Ammon's horn (tissue), 1 donor: ENCODE data around the gene LDLRAD3.
"Not testable (repeated sequence)": the region's sequence is repeated elsewhere in the genome, so short reads cannot be mapped to it uniquely, and the experiment has no call there.

ENCODE experiments used
- DNase-seq: peaks from one replicate; pipeline ENCODE4 v3.0.0-alpha.2; 2016; ENCODE audit warnings: low spot score

Gene LDLRAD3

DNA sequence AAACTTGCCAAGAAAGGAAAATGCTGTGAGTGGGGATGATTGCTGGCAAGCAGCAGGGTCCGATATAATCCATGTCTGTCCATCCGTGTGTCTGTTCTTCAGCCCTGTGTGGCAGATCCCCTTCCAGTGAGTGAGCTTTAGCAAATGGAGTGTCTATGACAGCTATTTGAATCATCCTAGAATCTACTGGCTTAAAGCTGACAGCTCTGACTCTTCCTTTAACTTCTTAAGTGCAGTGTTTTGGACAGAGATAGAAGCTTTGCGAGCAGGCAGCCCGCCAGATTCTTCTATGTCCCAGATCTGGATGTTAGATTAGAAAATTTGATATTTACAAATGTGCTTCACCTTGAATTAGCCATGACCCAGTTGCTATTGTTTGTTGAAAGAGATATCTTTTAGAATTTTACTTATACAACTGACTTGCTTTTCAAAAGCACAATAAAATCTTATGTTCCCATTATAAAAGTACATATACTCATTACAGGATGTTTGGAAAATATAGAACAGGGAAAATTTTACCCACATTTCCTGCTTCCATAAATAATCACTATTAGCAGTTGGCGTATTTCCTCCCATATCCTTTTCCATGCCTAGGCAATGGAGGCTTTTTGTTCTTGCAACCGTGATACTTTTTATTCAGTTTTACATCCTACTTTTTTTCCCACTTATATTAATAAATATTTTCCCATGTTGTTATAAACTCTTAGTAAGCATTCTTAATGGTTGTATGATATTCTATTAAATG, 220.8 kb downstream of the LDLRAD3 start:
- no peak for DNase-seq

GRCh38 chr11:36165621-36166397, 221.9 kb downstream of the LDLRAD3 start:
- DNase-seq: no peak

DNA sequence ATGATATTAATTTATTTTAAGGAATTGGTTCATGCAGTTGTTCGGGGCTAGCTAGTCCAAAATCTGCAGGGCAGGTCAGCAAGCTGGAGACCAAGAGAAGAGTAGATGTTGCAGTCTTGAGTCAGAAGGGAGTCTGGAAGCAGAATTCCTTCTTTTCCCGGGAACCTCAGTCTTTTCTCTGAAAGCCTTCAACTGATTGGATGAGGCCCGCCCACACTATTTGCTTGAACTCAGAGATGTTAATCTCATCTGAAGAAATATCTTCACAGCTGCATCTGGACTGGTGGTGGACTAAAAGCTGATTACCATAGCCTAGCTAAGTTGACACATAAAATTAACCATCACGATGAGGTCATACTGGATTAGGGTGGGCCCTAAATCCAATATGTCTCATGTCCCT, 223.2 kb downstream of the LDLRAD3 start:
- DNase-seq: no peak

DNA sequence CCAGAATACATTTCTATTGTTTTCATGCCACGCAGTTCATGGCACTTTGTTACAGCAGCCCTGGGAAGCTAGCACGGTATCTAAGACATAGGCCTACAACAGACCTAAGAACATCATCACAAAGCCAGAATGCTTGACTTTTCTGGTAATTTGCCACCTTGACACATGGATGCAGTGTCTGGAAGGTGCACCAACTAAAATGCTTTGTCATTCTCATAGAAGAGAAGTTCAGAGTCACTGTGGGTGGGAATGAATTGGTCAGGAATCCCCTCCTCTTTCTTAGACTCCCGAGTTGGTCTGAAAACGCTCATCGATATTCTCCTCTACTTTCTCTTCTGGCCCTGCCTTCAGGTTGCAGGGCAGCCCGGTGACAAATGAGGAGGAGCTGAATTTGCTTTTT, 223.9 kb downstream of the LDLRAD3 start:
- no peak for DNase-seq

- no peak for DNase-seq
These were observed 234.0 kb downstream of the LDLRAD3 start for GRCh38 chr11:36177836-36178235.

GRCh38 chr11:36186340-36187175, 242.7 kb downstream of the LDLRAD3 start:
- DNase-seq: no peak

- no peak for DNase-seq
These were observed 243.8 kb downstream of the LDLRAD3 start for GRCh38 chr11:36187622-36188021.

DNA sequence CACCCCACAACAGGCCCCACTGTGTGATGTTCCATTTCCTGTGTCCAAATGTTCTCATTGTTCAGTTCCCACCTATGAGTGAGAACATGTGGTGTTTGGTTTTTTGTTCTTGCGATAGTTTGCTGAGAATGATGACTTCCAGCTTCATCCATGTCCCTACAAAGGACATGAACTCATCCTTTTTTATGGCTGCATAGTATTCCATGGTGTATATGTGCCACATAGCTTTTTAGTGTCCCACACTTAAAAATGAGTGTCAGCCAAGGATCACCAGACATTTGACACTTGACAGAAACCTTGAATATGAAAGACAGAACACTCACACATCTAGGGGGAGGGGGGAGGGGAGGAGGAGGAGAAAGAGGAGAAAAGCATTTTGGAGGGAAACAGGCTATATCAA, 245.9 kb downstream of the LDLRAD3 start:
- not testable (repeated sequence) for DNase-seq

- no peak for DNase-seq
These were observed 248.1 kb downstream of the LDLRAD3 start for GRCh38 chr11:36191941-36192340.

GRCh38 chr11:36192425-36193289, 248.8 kb downstream of the LDLRAD3 start:
- DNase-seq: no peak

DNA sequence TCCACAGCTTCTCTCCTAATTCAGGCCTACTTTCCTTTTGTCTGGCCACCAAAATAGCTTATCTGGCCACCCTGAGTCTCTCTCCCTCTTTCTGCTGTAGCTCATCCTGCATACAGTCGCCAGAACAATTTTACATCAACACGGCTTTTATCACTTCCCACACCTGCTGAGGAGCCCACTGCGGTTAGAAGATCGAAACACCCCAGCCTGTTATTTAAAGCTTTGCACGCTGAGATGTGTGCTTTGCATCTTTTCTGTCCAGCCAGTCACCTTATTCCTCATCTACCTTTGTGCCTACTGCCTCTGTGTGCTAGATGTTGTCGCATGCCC, 249.4 kb downstream of the LDLRAD3 start:
- no peak for DNase-seq

- no peak for DNase-seq
These were observed 249.9 kb downstream of the LDLRAD3 start for GRCh38 chr11:36193721-36194120.

GRCh38 chr11:36195496-36196354, 251.9 kb downstream of the LDLRAD3 start:
- no peak for DNase-seq

- DNase-seq: no peak
These were observed 252.6 kb downstream of the LDLRAD3 start for GRCh38 chr11:36196411-36196998.

- no peak for DNase-seq
These were observed 257.5 kb downstream of the LDLRAD3 start for GRCh38 chr11:36201411-36201810.

GRCh38 chr11:36205536-36205935, 261.7 kb downstream of the LDLRAD3 start:
- DNase-seq: no peak

DNA sequence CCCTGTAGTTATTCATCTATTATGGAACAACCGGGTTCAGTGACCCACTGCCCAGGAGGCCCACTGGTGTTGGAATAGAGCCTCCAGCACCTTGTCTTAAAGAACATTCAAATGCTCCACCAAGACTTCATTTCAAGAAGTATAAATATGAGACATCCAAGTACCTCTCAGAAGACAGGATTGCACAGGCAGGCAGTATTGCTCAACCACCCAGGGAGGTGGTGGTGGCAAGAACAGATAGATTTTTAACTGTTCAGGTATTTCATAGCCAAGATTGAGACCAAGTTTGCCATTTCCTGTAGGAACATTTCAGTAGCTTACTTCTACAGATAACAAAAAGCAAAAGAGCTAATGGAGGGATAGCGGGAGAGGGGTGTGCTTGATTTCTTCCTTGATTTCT, 266.7 kb downstream of the LDLRAD3 start:
- DNase-seq: no peak

- peak; percentile 35 for DNase-seq
These were observed 268.0 kb downstream of the LDLRAD3 start for GRCh38 chr11:36211761-36212430.

DNA sequence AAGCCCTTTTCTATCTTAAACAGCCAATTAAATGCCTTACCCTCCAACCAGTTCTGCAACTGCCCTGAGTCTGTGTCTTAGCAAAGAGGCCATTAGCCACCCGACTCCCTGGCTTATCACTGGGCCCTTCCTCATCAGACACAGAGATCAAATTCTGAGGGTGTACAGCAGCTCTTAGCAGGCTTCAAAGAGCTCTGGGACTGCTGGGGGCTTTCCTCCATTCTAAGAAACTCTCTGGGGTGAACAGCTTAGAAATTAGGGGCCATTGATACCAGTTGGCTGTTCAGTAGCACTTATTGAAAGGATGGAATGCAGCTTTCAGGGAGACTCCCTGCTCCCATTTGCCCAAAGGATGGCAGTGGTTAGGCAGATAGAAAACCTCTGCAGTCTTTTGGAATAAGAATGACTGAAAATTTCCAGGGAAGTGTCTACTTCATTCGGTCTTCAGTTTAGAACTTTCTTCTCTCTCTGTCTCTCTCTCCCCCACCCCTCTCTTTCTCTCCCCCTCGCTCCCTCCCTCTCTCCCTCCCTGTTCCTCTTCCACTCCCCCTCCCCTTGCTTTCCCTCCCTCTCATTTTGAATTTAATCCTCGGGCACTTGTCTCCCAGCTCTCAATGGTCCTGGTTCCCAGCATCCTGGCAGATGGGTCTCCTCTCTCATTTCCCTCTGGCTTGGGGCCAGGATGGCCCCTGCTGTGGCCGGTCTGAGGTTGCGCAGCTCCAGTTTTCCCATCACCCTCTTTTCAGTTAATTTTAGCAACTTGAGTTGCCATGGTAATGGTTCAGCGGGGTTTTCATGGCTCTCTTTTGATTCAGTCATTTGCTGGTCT, 268.9 kb downstream of the LDLRAD3 start:
- peak; percentile 61 for DNase-seq
